ENCODE measurements around the gene SGPP2.

Gene SGPP2

DNA sequence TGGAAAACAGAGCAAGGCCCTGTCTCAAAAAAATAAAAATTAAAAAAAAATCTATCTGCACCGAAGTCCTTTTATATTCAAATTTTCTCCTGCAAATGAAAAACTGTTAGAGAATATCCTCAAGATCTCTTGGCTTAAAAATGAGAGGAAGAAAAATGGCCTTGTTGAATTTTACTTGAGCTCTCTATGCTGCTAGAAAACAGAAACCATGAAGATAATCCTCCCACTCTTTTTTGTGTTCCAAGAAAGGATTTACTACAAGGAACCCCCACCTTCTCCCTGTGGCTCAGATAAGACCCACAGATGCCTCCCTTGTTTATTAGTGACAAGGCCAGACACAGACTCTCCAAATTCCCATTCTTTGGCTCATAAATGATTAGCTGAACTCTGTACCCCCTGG, 71.0 kb downstream of the SGPP2 start:
- H3K27ac ChIP-seq (ENCODE audit: low read depth, low read length, severe bottlenecking), result no peak overlapping the region
- no peak overlapping the region for H3K4me3 ChIP-seq (ENCODE audit: extremely low read depth, insufficient read depth, low read length, poor library complexity, severe bottlenecking)
- H3K4me1 ChIP-seq (ENCODE audit: control insufficient read depth, insufficient read depth, low read length, poor library complexity, severe bottlenecking), result no peaks in the 10 kb centered on the region
- WGBS, 2 experiments (ENCODE audit: insufficient coverage in 2 of 2), result no CpG with 5 or more reads among the region's 1 CpG
- peaks cover 9% of the 10 kb centered on the region for H3K9me3 ChIP-seq (ENCODE audit: control insufficient read depth, low read length)
- H3K36me3 ChIP-seq (ENCODE audit: control insufficient read depth, insufficient read depth, low read length), result no peaks in the 10 kb centered on the region

DNA sequence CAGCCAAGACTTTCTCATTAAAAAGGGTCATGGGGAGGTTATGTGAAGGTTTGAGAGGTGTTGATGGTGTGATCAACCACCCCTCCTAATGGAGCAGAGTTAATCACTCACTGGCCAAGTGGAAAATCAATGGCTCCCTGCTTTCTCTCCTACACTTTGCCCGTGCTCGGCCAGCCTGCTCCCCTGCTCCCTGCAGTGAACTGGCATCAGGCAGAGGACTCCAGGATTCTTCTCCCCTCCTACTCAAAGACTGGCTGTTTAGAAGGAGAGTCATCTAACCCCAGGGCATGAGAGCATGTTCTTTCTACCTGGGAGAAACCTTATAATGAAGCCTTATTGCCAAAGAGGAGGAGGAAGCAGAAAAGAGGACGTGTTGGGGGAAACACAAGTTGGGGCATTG, 74.9 kb downstream of the SGPP2 start:
- H3K36me3 ChIP-seq (ENCODE audit: control insufficient read depth, insufficient read depth, low read length), result no peaks in the 10 kb centered on the region
- no peak overlapping the region for H3K27ac ChIP-seq (ENCODE audit: low read depth, low read length, severe bottlenecking)
- no peaks in the 10 kb centered on the region for H3K4me1 ChIP-seq (ENCODE audit: control insufficient read depth, insufficient read depth, low read length, poor library complexity, severe bottlenecking)
- no peaks in the 10 kb centered on the region for H3K9me3 ChIP-seq (ENCODE audit: control insufficient read depth, low read length)
- WGBS, 2 experiments (ENCODE audit: insufficient coverage in 2 of 2), result 64 to 81% methylated on average over 3 of the region's 3 CpGs
- no peak overlapping the region for H3K4me3 ChIP-seq (ENCODE audit: extremely low read depth, insufficient read depth, low read length, poor library complexity, severe bottlenecking)

DNA sequence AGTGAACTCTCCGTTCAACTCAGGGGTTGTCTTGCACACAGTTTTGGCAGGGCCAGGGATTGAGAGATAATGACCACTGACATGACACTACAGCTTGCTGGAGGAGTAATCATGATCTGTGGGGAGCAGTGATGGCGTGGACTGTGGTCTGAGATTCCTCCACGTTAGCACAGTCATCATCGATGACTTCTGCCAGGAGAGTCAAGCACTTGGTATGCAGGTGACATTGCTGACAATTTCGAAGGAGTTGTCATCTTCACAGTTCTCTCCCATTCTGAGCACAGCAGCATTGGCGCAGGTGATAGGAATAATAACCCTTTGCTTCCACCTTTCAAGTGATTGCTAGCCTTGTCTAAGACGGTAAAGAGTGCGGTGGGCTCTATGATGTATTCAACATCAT, 79.8 kb downstream of the SGPP2 start:
- no peaks in the 10 kb centered on the region for H3K4me1 ChIP-seq (ENCODE audit: control insufficient read depth, insufficient read depth, low read length, poor library complexity, severe bottlenecking)
- no peak overlapping the region for H3K27ac ChIP-seq (ENCODE audit: low read depth, low read length, severe bottlenecking)
- no peak overlapping the region for H3K4me3 ChIP-seq (ENCODE audit: extremely low read depth, insufficient read depth, low read length, poor library complexity, severe bottlenecking)
- H3K9me3 ChIP-seq (ENCODE audit: control insufficient read depth, low read length), result no peaks in the 10 kb centered on the region
- WGBS, 2 experiments (ENCODE audit: insufficient coverage in 2 of 2), result 76 to 84% methylated on average over 3 to 8 of the region's 8 CpGs
- no peaks in the 10 kb centered on the region for H3K36me3 ChIP-seq (ENCODE audit: control insufficient read depth, insufficient read depth, low read length)

DNA sequence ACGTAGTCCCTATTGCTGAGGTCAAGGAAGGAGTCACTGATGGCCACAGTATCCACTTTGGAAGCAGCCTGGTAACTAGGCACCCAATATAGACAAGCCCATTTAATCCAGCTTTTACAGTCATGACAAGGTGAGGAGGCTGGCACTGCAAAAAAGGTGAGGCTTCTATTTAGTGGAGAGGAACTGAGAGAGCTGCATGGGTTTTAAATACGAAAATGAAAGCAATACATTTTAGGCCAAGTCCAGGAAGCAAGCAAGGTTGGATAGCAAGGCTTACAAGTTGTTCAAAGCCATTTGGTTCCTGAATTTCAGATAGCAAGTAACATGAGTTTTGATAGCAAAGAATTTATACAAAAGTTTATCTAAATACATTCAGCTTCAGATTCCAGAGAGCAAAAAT, 80.4 kb downstream of the SGPP2 start:
- WGBS, 2 experiments (ENCODE audit: insufficient coverage in 2 of 2), result 88 to 94% methylated on average over 2 of the region's 2 CpGs
- Histone ChIP-seq H3K4me3 (ENCODE audit: extremely low read depth, insufficient read depth, low read length, poor library complexity, severe bottlenecking) (no peak overlapping the region), H3K9me3 (ENCODE audit: control insufficient read depth, low read length) (no peaks in the 10 kb centered on the region), H3K27ac (ENCODE audit: low read depth, low read length, severe bottlenecking) (no peak overlapping the region), H3K36me3 (ENCODE audit: control insufficient read depth, insufficient read depth, low read length) (no peaks in the 10 kb centered on the region), H3K4me1 (ENCODE audit: control insufficient read depth, insufficient read depth, low read length, poor library complexity, severe bottlenecking) (no peaks in the 10 kb centered on the region)

DNA sequence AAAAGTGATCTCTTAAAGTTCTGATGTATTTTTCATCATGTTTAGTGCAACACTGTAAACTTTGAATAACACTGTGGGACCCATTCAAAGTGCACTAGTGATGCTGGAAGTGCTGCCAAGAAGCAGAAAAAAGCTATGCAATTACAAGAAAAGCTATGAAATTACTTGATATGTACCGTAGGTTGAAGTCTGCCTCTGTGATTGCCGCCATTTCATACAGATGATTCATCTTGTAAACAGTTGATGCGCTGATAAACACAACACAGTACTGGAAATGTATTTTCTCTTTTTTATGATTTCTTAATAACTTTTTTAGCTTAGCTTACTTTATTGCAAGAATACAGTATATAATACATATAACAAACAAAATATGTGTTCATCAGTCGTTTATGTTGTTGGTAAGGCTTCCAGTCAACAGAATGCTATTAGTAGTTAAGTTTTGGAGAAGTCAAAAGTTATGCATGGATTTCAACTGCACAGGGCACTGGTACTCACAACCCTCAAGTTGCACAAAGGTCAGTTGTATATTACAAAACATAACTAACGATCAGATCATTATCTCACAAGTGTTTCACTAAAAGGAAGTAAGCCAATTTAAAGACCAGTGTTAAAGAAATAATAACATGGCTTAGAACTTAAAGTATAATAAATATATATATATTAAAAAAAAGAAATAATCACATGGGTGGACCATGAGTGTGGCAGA, 82.0 kb downstream of the SGPP2 start:
- H3K4me3 ChIP-seq (ENCODE audit: extremely low read depth, insufficient read depth, low read length, poor library complexity, severe bottlenecking), result no peak overlapping the region
- WGBS, 2 experiments (ENCODE audit: insufficient coverage in 2 of 2), result 90% methylated on average over 2 of the region's 5 CpGs; no CpG with 5 or more reads in 1 of the 2 experiments

DNA sequence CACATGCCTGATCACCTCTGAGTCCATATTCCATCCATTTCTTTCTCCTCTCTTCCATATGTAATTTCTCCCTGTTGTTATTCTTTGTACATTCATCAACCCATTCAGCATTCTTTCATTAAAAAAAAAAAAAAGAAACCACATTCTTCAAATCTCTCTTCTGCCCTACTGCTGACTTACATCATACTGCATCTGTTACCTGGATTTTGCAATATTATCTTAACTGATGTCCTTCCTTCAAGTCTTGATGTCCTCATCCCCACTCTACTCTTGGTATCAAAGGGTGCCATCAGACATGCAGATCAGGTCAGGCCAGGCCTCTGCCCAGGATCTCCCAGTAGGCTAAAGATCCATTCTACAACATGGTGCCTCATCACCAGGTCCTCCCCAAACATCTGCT, 90.6 kb downstream of the SGPP2 start:
- Histone ChIP-seq H3K4me1 (ENCODE audit: control insufficient read depth, insufficient read depth, low read length, poor library complexity, severe bottlenecking) (no peaks in the 10 kb centered on the region), H3K9me3 (ENCODE audit: control insufficient read depth, low read length) (peaks cover 4% of the 10 kb centered on the region), H3K36me3 (ENCODE audit: control insufficient read depth, insufficient read depth, low read length) (no peaks in the 10 kb centered on the region), H3K4me3 (ENCODE audit: extremely low read depth, insufficient read depth, low read length, poor library complexity, severe bottlenecking) (no peak overlapping the region), H3K27ac (ENCODE audit: low read depth, low read length, severe bottlenecking) (no peak overlapping the region)

More for the DNA sequence above, 82.0 kb downstream of the SGPP2 start:
- Histone ChIP-seq H3K4me1 (ENCODE audit: control insufficient read depth, insufficient read depth, low read length, poor library complexity, severe bottlenecking) (no peaks in the 10 kb centered on the region), H3K36me3 (ENCODE audit: control insufficient read depth, insufficient read depth, low read length) (no peaks in the 10 kb centered on the region), H3K9me3 (ENCODE audit: control insufficient read depth, low read length) (no peaks in the 10 kb centered on the region), H3K27ac (ENCODE audit: low read depth, low read length, severe bottlenecking) (no peak overlapping the region)

DNA sequence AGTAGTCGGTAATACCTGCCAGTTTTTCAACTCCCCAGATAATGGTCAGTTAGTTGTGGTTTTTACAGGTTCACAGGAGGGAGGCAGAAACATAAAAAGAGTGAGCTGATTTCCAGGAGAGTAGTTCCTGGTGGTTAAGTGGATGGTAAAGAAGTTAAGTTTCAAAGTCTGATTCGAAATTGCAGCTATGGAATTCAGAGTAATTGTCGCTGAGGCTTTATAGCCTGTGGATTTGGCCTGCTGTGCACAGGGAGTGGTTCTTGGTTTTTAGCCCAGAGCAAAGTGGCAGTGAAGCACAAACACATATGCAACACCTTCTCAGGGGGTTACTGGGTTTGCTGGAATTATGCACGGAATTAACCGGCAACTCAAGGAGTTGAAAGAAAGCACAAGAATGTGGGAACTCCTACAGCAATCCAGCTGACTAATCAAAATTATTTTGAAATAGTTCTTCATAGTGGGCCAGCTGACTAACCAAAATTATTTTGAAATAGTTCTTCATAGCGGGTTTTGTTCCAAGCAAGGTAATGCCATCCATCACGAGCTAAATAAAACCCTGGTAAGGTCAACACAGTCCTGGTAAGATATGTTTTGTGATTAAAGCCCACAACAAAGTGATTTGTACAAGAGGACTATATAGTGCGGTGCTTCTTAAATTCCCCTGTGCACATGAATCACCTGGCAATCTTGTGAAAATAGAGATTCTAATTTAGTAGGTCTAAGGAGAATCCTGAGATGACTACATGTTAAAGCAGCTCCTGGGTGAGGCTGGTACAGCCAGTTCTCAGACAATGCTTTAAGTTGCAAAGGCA, 94.4 kb downstream of the SGPP2 start:
- no peak overlapping the region for H3K4me3 ChIP-seq (ENCODE audit: extremely low read depth, insufficient read depth, low read length, poor library complexity, severe bottlenecking)
- H3K4me1 ChIP-seq (ENCODE audit: control insufficient read depth, insufficient read depth, low read length, poor library complexity, severe bottlenecking), result no peaks in the 10 kb centered on the region
- WGBS, 2 experiments (ENCODE audit: insufficient coverage in 2 of 2), result 37 to 38% methylated on average over 3 to 5 of the region's 8 CpGs
- H3K36me3 ChIP-seq (ENCODE audit: control insufficient read depth, insufficient read depth, low read length), result no peaks in the 10 kb centered on the region
- H3K9me3 ChIP-seq (ENCODE audit: control insufficient read depth, low read length), result peaks cover 4% of the 10 kb centered on the region
- no peak overlapping the region for H3K27ac ChIP-seq (ENCODE audit: low read depth, low read length, severe bottlenecking)

DNA sequence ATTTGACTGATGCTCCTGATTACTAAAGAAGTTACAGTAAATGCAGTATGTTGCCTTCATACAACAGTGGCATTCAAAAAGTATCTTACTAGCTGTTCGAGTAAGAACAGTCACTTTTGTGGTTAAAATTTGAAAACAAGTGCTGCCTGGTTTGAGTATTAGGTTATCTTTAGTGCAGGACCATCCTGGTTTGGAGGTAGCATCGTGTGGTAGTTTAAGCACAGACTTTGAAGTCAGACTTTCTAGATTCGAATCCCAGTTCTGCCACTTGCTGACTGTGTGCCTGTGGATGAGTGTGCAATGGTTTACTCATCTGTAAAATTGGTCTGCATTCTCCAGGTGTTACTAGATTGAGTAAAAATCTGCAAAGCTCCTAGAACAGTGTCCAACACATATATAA, 96.8 kb downstream of the SGPP2 start:
- Histone ChIP-seq H3K27ac (ENCODE audit: low read depth, low read length, severe bottlenecking) (no peak overlapping the region), H3K9me3 (ENCODE audit: control insufficient read depth, low read length) (peaks cover 2% of the 10 kb centered on the region), H3K36me3 (ENCODE audit: control insufficient read depth, insufficient read depth, low read length) (no peaks in the 10 kb centered on the region), H3K4me3 (ENCODE audit: extremely low read depth, insufficient read depth, low read length, poor library complexity, severe bottlenecking) (no peak overlapping the region), H3K4me1 (ENCODE audit: control insufficient read depth, insufficient read depth, low read length, poor library complexity, severe bottlenecking) (no peaks in the 10 kb centered on the region)
- WGBS, 2 experiments (ENCODE audit: insufficient coverage in 2 of 2), result 88 to 91% methylated on average over 3 of the region's 3 CpGs

DNA sequence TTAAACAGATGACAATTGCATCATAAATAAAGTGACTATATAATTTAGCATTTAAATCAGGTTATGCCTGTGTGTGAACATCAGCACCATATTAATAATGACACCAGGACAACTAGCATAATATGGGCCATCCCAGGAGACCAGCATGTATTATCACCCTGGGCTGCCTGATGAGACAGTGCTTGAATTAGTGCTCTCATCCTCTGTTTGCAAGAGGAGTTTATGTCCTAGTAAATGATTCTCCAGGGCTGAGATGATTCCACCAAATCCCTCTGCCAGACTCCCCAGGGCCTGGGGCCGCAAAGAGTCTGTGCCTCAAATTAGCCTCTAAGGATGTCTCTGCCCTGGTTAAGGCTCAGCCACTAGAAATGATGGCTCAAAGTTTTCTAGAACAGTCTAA, 97.7 kb downstream of the SGPP2 start:
- WGBS, 2 experiments (ENCODE audit: insufficient coverage in 2 of 2), result 0% methylated on average over 1 of the region's 1 CpG; no CpG with 5 or more reads in 1 of the 2 experiments
- Histone ChIP-seq H3K27ac (ENCODE audit: low read depth, low read length, severe bottlenecking) (no peak overlapping the region), H3K4me3 (ENCODE audit: extremely low read depth, insufficient read depth, low read length, poor library complexity, severe bottlenecking) (no peak overlapping the region), H3K4me1 (ENCODE audit: control insufficient read depth, insufficient read depth, low read length, poor library complexity, severe bottlenecking) (no peaks in the 10 kb centered on the region), H3K36me3 (ENCODE audit: control insufficient read depth, insufficient read depth, low read length) (no peaks in the 10 kb centered on the region), H3K9me3 (ENCODE audit: control insufficient read depth, low read length) (no peaks in the 10 kb centered on the region)

DNA sequence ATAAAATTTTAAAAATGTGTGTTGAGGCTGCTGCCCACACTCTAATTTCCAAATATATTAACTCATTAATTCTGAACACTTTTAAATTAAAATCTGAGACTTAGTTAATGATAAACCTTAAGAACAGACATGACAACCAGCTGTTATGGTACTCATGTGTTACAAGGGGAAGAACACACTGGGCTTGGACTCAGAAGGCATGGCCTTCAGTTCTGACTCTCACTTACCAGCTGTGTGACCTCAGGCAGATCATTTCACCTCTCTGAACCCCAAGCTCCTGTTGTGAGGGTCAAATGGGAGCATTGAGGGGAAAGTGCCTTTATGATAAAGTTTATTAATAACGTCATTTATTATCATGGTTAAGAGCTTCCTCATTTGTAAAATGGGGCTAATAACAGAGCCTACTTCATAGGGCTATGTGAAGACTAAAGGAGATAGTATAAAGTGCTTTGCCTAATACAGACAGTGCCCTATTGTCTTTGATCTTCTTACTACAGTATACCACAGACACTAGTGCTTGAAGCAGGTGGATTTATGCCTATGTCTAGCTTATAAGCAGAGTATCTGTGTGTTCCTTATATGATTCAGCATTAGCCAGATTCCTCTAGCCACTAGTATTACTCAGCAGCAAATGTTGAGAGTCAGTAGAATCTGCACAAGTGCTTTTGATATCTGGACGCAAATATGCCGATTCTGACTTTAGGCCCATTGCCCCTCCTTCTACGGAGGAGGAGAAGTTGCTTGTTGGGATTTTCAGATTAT, 99.6 kb downstream of the SGPP2 start:
- Histone ChIP-seq H3K27ac (ENCODE audit: low read depth, low read length, severe bottlenecking) (no peak overlapping the region), H3K36me3 (ENCODE audit: control insufficient read depth, insufficient read depth, low read length) (no peaks in the 10 kb centered on the region), H3K4me1 (ENCODE audit: control insufficient read depth, insufficient read depth, low read length, poor library complexity, severe bottlenecking) (no peaks in the 10 kb centered on the region), H3K9me3 (ENCODE audit: control insufficient read depth, low read length) (no peaks in the 10 kb centered on the region), H3K4me3 (ENCODE audit: extremely low read depth, insufficient read depth, low read length, poor library complexity, severe bottlenecking) (no peak overlapping the region)
- WGBS, 2 experiments (ENCODE audit: insufficient coverage in 2 of 2), result 96% methylated on average over 3 of the region's 4 CpGs; no CpG with 5 or more reads in 1 of the 2 experiments
